Measurements from ENCODE around the gene ANO3. TPM values are rescaled to one million over a fixed set of nuclear protein-coding genes. Genes with fewer than 3 reads are reported as not detected.

Gene ANO3
- total and polyA plus RNA-seq, 2 of the 8 experiments (the other 6 are each of a cell fraction or from before 2014, with no cell fraction given): not detected

DNA sequence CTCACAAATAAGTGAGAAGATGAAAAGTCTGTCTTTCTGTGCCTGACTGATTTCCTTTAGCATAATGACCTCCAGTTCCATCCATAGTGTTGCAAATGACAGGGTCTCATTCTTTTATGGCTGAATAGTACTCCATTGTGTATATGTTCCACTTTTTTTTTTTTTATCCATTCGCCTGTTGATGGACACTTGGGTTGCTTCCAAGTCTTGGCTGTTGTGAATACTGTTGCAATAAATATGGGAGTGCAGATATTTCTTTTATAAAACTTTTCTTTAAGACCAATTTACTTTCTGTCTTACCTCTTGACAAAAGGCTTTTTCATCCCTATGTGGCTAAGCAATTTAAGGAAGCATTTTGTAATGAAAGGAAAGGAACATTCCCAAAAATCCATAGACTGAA is 135.6 kb downstream of the ANO3 start:
- no peaks in the 10 kb centered on the region for H3K79me1 ChIP-seq (ENCODE audit: low read depth, low read length)
- H3K79me2 ChIP-seq (ENCODE audit: control insufficient read depth in 1 of 2, insufficient read depth in 2 of 2, low read length in 2 of 2): no peaks in the 10 kb centered on the region
- no peak overlapping the region for H4K8ac ChIP-seq (ENCODE audit: extremely low read depth, insufficient read depth, low read length)
- no peaks in the 10 kb centered on the region for H4K20me1 ChIP-seq (replicated peaks in 1 of 2; ENCODE audit: control insufficient read depth in 1 of 2, insufficient read depth in 2 of 2, low read length in 2 of 2)
- no peak overlapping the region for H2BK15ac ChIP-seq (ENCODE audit: low read length)
- DNase-seq (ENCODE audit: low read depth in 1 of 2, low spot score in 2 of 2) (no peak), FAIRE-seq (no peak)
- no peak overlapping the region for H3K4me2 ChIP-seq (ENCODE audit: insufficient read depth in 1 of 2, low read depth in 2 of 2, low read length in 2 of 2)
- H4K91ac ChIP-seq (replicated peaks; ENCODE audit: insufficient read length, low read length): no peak overlapping the region
- no peak overlapping the region for H3K4ac ChIP-seq (replicated peaks; ENCODE audit: insufficient read length, low read depth, low read length)
- H2BK12ac ChIP-seq (ENCODE audit: low read depth, low read length): no peak overlapping the region
- no peak overlapping the region for H2BK20ac ChIP-seq (ENCODE audit: low read length)
- CTCF ChIA-PET (ENCODE audit: partially characterized antibody): no interaction called here
- WGBS, 2 experiments (ENCODE audit: extremely low coverage in 1 of 2, insufficient coverage in 1 of 2, insufficient read length in 1 of 2, insufficient replicate concordance in 2 of 2, low coverage in 1 of 2, low lambda C conversion rate in 2 of 2, missing lambda C conversion rate in 1 of 2): 86% methylated on average over 1 of the region's 1 CpG; no CpG with 5 or more reads in 1 of the 2 experiments
- H3K56ac ChIP-seq (replicated peaks; ENCODE audit: insufficient read length, low read depth, low read length): no peak overlapping the region
- H3K4me1 ChIP-seq (replicated peaks in 1 of 4; ENCODE audit: control insufficient read depth in 3 of 4, insufficient read depth in 4 of 4, low read length in 3 of 4): no peaks in the 10 kb centered on the region
- no peak overlapping the region for H3K27ac ChIP-seq (ENCODE audit: low read depth, low read length)
- no peak overlapping the region for H4K5ac ChIP-seq (ENCODE audit: insufficient read length, low read depth, low read length)
- H3K9ac ChIP-seq (replicated peaks in 1 of 4; ENCODE audit: extremely low read depth in 1 of 4, low read depth in 3 of 4, low read length in 3 of 4): no peak overlapping the region
- POLR2A ChIA-PET (ENCODE audit: partially characterized antibody): no interaction called here
- H2BK5ac ChIP-seq (ENCODE audit: low read depth, low read length): no peak overlapping the region
- no peaks in the 10 kb centered on the region for H3K9me3 ChIP-seq (ENCODE audit: insufficient read depth in 2 of 2, low read depth in 1 of 2, low read length in 1 of 2)
- no peak overlapping the region for H2BK120ac ChIP-seq (replicated peaks; ENCODE audit: low read depth, low read length)
- no peak overlapping the region for H3K4me3 ChIP-seq (ENCODE audit: extremely low read depth in 1 of 4, insufficient read depth in 2 of 4, low read depth in 3 of 4, low read length in 4 of 4)
- H3K14ac ChIP-seq (ENCODE audit: insufficient read length): no peak overlapping the region
- H3K23ac ChIP-seq (ENCODE audit: insufficient read length): no peak overlapping the region
- H3K36me3 ChIP-seq (ENCODE audit: control insufficient read depth in 2 of 4, insufficient read depth in 4 of 4, low read length in 3 of 4): no peaks in the 10 kb centered on the region
- no peaks in the 10 kb centered on the region for H3K27me3 ChIP-seq (replicated peaks in 1 of 4; ENCODE audit: control insufficient read depth in 3 of 4, extremely low read depth in 1 of 4, insufficient read depth in 3 of 4, low read length in 3 of 4)
- H3K18ac ChIP-seq (ENCODE audit: extremely low read depth, low read length): no peak overlapping the region
- H3K23me2 ChIP-seq (ENCODE audit: low read depth, low read length): no peaks in the 10 kb centered on the region; the same call in 1 of the 2 replicates
- H2AFZ ChIP-seq (ENCODE audit: low read length): no peak overlapping the region
- no peak overlapping the region for H2AK5ac ChIP-seq (ENCODE audit: low read depth, low read length)
- TF ChIP-seq SP1 (IDR thresholded peaks at IDR 0.05; ENCODE audit: low read depth, low read length) (no peak), FOSL1 (IDR thresholded peaks at IDR 0.05; ENCODE audit: insufficient read depth, low read depth, low read length) (no peak), RAD21 (IDR thresholded peaks at IDR 0.05 in 1 of 2, conservative IDR thresholded peaks at IDR 0.05 in 1 of 2; ENCODE audit: low read depth in 2 of 2, low read length in 2 of 2) (no peak), PHF8 (conservative IDR thresholded peaks at IDR 0.05; ENCODE audit: low read depth, low read length) (no peak), TAF7 (optimal IDR thresholded peaks at IDR 0.05; ENCODE audit: borderline replicate concordance, low read depth, low read length) (no peak), CTBP2 (IDR thresholded peaks at IDR 0.05; ENCODE audit: borderline replicate concordance, insufficient read depth, insufficient read length, low read length) (no peak), EGR1 (IDR thresholded peaks at IDR 0.05; ENCODE audit: borderline replicate concordance, low read depth, low read length) (no peak), TCF12 (IDR thresholded peaks at IDR 0.05; ENCODE audit: low read depth, low read length) (no peak), RNF2 (IDR thresholded peaks at IDR 0.05; ENCODE audit: borderline replicate concordance, low read depth, low read length, missing control alignments, poor library complexity, severe bottlenecking) (no peak), MAFK (IDR thresholded peaks at IDR 0.05; ENCODE audit: low read depth, low read length) (no peak), E2F6 (IDR thresholded peaks at IDR 0.05) (no peak)
- TF ChIP-seq, protein P1, sequence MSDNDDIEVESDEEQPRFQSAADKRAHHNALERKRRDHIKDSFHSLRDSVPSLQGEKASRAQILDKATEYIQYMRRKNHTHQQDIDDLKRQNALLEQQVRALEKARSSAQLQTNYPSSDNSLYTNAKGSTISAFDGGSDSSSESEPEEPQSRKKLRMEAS (IDR thresholded peaks at IDR 0.05): no peak
